Testis (tissue), 2 donors: ENCODE measurements around the gene PTPRT.

Source experiments
- POLR2A ChIP-seq: fragments of 450-650 bp; IDR thresholded peaks from one replicate; pipeline ENCODE4 v1.6.1; 2017; ENCODE audit warnings: antibody characterized with exemption, mild to moderate bottlenecking, moderate library complexity
- TF ChIP-seq, protein P1 (sequence below), 3 experiments: fragments of 450-650 bp in 2 of 3; fragments of 200-600 bp in 1 of 3; sonication (generic) in 1 of 3; IDR thresholded peaks; one replicate each; pipeline ENCODE4 v1.5.1; 2016 to 2019; ENCODE audit warnings: antibody characterized with exemption in 3 of 3, mild to moderate bottlenecking in 2 of 3, moderate library complexity in 1 of 3

DNA sequence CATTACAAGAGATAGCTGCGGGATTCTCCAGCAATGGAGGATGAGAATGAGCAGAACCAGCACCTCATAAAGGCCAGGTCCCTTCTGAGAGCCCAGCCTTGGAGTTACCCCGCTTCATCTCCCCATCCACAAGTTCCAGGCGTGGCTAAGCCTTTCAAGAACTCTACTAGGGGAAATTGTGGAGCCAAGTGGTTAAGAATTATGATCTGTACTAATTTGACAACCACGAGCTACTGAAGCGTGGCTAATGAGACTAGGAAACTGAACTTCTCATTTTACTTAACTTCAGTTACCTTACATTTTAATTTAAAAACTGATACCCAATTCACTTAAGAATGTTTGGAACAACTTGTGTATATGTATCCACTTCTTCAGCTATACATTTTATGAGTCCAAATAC lies 401.0 kb downstream of the PTPRT start:
- no peak for TF ChIP-seq POLR2A
- TF ChIP-seq, protein P1, sequence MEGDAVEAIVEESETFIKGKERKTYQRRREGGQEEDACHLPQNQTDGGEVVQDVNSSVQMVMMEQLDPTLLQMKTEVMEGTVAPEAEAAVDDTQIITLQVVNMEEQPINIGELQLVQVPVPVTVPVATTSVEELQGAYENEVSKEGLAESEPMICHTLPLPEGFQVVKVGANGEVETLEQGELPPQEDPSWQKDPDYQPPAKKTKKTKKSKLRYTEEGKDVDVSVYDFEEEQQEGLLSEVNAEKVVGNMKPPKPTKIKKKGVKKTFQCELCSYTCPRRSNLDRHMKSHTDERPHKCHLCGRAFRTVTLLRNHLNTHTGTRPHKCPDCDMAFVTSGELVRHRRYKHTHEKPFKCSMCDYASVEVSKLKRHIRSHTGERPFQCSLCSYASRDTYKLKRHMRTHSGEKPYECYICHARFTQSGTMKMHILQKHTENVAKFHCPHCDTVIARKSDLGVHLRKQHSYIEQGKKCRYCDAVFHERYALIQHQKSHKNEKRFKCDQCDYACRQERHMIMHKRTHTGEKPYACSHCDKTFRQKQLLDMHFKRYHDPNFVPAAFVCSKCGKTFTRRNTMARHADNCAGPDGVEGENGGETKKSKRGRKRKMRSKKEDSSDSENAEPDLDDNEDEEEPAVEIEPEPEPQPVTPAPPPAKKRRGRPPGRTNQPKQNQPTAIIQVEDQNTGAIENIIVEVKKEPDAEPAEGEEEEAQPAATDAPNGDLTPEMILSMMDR (IDR thresholded peaks at IDR 0.05), result no peak
